ENCODE measurements around the gene CAGE1.
A peak's percentile ranks its signal among the peaks of the same experiment; 100 is the strongest.

The CAGE1 gene

DNA sequence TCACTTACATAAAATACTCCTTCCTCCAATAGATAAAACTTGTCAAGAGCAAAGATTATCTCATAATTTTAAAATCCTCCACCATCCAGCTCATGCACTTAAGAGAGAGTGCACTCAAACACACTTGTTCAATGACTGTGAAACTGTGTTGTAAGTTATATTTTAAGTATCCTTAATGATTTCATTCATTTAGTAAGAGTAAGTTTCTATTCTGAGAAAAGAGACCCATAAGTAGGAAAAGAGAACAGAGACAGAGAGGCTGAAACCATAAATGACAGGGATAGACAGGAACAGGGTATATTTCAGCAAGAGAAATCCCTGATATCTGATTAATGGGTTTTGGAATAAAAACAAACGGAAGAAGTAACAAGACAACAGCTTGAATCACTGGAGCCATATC, 84.7 kb downstream of the CAGE1 start:
- no peak for DNase-seq

GRCh38 chr6:7301702-7302101, 87.8 kb downstream of the CAGE1 start:
- DNase-seq = no peak

DNA sequence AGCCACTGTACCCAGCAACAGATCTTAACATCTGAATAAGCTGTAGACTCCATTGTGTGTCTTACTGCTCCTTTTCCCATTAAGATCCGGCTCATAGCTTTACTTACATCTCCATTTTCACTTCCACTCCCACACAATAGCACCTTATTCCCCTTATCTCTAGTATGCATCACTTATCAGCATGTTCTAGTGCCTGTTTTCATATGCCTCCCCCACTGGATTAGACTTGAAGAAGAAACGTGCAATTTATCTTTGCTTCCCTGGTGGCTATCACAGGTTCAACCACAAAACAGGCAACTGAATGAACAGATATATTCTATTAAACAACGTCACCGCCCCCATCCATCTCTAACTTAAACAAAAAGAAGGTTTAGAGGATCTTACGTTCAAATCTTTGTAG, 88.6 kb downstream of the CAGE1 start:
- no peak for DNase-seq

DNA sequence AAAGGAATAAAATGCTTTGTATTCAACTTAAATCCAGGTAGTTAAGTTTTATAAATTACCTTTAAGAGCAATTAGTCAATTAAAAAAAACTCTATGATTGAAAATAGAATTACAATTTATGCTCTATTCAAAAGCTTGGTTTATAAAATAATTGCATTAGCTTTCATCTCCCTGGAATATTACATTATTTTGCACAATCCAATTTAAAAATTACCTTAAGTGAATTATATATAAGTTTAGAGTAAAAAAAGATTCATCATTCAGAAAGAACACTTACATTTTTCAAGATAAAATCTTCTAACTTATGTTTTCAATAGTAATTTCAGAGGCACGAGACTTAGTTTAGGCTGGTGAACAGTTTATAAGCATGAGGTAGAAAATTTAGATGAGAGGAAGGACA, 91.4 kb downstream of the CAGE1 start:
- DNase-seq = no peak

GRCh38 chr6:7296602-7297001, 92.9 kb downstream of the CAGE1 start:
- DNase-seq = no peak

GRCh38 chr6:7295916-7296315, 93.6 kb downstream of the CAGE1 start:
- no peak for DNase-seq

- DNase-seq = no peak
These were observed 96.8 kb downstream of the CAGE1 start for GRCh38 chr6:7292596-7293255.

- DNase-seq = no peak
These were observed 99.5 kb downstream of the CAGE1 start for GRCh38 chr6:7290079-7290478.

- no peak for DNase-seq
These were observed 104.1 kb downstream of the CAGE1 start for GRCh38 chr6:7285416-7285815.

GRCh38 chr6:7283676-7284075, 105.9 kb downstream of the CAGE1 start:
- no peak for DNase-seq

DNA sequence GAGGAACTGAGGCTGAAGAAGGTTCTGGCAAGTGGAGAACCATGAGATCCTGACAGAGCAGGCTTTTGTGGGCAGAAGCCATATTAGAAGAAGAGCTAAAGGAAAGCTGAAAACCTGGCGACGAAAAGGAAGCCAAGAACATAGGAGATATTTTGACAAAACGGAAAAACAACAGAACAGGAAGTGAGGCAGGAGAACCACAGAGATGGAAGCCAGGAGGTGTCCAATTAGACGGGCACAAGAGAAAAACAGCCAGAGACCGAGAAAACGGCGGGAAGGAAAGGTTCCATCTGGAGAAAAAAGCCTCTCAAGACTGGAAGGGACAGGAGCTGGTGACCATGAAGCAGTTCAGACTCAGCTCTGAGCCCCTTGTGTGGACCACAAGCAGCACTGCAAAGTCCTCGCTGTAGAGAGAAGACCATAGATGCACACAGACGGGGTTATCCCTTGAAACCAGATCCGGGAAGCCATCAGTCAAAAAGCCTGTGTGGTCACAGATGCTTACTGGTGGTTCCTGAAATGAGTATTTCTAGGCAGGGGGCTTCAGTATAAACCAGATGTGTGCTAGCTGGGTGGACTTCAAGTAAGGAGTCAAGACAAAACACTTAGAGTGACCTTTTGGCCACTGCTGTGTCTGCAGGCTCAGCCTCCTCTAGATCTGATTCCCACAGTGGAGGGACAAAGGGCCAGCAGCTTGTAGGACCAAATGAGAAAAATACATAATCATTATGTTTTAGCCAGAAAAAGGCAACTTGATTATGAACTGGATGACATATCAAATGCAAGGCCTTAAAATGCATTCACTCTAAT, 107.2 kb downstream of the CAGE1 start:
- DNase-seq = peak in 1 of 5 experiments; percentile 20
